GM18951 (cell line): Measurements from ENCODE around the gene TSPYL2.

ENCODE experiments used
- POLR2A ChIP-seq: IDR thresholded peaks from 4 replicates; pipeline ENCODE4 v1.6.1; 2011; ENCODE audit warnings: mild to moderate bottlenecking; ENCODE audit not compliant: insufficient read length, insufficient read depth; ENCODE audit errors: extremely low read depth
- in situ Hi-C: fragments of 300-500 bp; cut with MboI; formaldehyde crosslinking; loops from one replicate; pipeline ENCODE4 v1.12.0; 2022; ENCODE audit warnings: low sequenced_read_pairs, mixed read lengths, inconsistent platforms; ENCODE audit not compliant: unreplicated experiment

Gene TSPYL2

GRCh38 chrX:53081925-53082772 lies at the start of gene TSPYL2:
TSPYL2 (plus strand) TSS chrX:53082367; CDS start chrX:53082499, 132 bp downstream.
- in situ Hi-C loops, result no loop called here

GRCh38 chrX:53036149-53036548 lies 46.0 kb upstream of the TSPYL2 start:
- TF ChIP-seq POLR2A, result no peak
- in situ Hi-C loops, result no loop called here

More at GRCh38 chrX:53081925-53082772, at the start of gene TSPYL2:
- peak; percentile 97 for TF ChIP-seq POLR2A

GRCh38 chrX:53039236-53039635 lies 42.9 kb upstream of the TSPYL2 start:
- TF ChIP-seq POLR2A, result no peak

GRCh38 chrX:53044995-53045394 lies 37.2 kb upstream of the TSPYL2 start:
- in situ Hi-C loops, result no loop called here
- TF ChIP-seq POLR2A, result no peak

More at GRCh38 chrX:53039236-53039635, 42.9 kb upstream of the TSPYL2 start:
- in situ Hi-C loops, result no loop called here

- in situ Hi-C loops, result no loop called here
Measured at GRCh38 chrX:53047228-53047627, 34.9 kb upstream of the TSPYL2 start.

GRCh38 chrX:53048169-53049126 lies 33.7 kb upstream of the TSPYL2 start, which contains the start of gene GPR173:
GPR173 (plus strand) TSS chrX:53048789; CDS start chrX:53076622, 27,833 bp downstream.
- in situ Hi-C loops, result no loop called here
- TF ChIP-seq POLR2A, result no peak

More at GRCh38 chrX:53047228-53047627, 34.9 kb upstream of the TSPYL2 start:
- TF ChIP-seq POLR2A, result no peak

GRCh38 chrX:53049127-53049517 lies 33.0 kb upstream of the TSPYL2 start:
- TF ChIP-seq POLR2A, result no peak
- in situ Hi-C loops, result no loop called here

- TF ChIP-seq POLR2A, result no peak
- in situ Hi-C loops, result no loop called here
Measured at GRCh38 chrX:53050841-53051240, 31.3 kb upstream of the TSPYL2 start.

- no peak for TF ChIP-seq POLR2A
- in situ Hi-C loops, result no loop called here
Measured at GRCh38 chrX:53055244-53055849, 26.8 kb upstream of the TSPYL2 start.

GRCh38 chrX:53056292-53056691 lies 25.9 kb upstream of the TSPYL2 start:
- no peak for TF ChIP-seq POLR2A
- in situ Hi-C loops, result no loop called here

- no peak for TF ChIP-seq POLR2A
- in situ Hi-C loops, result no loop called here
Measured at GRCh38 chrX:53065104-53065503, 17.1 kb upstream of the TSPYL2 start.

- no peak for TF ChIP-seq POLR2A
- in situ Hi-C loops, result no loop called here
Measured at GRCh38 chrX:53071064-53071463, 11.1 kb upstream of the TSPYL2 start.
